EL (cell line): Measurements from ENCODE around the gene C19orf67.

ENCODE experiments used
- DNase-seq: peaks from one replicate; pipeline ENCODE4 v3.0.0-alpha.2; 2016

The C19orf67 gene

DNA sequence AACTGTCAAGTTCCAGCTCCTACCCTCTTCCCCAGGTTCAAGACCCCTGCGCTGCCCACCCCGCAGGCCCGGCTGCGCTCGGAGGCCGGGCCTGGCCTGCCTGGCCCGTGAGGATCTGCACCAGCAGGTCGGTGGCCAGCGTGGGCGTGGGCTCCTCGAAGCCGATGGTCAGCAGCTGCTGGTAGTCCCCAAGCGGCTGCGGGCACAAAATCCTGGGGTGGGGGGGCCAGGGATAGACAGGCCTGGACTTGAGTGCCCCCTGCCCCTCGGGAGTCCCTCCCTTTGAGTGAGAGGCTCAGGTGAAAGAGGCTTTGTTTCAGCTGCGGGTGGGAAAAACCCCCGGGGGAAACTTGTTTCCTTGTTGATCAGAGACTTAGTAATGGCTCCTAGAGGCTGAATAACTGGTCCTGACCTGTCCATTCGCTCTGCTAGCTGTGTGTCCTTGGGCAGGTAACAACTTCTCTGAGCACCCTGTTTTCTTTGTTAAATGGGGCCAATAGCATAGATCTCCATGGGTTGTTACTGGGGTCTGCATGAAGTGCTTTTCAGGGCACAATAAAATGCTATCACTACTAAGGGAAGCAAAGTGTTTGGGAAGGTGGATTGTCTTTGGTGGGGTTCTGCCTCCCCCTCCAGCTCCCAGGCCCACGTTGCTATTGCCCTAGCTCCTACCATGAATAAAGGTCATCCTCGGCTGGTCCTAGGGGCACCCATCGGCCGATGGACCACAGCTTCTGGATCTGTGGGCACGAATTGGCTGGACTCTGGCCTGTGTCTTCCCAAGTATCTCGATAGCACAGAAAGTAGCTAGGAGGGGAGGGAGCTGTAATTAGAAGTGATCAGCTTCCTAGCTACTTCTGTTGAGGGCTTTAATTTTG lies 3.5 kb downstream of the C19orf67 start:
- no peak for DNase-seq

- DNase-seq, result peak; percentile 100
Observed at GRCh38 chr19:14080887-14081796, 4.4 kb downstream of the C19orf67 start.

DNA sequence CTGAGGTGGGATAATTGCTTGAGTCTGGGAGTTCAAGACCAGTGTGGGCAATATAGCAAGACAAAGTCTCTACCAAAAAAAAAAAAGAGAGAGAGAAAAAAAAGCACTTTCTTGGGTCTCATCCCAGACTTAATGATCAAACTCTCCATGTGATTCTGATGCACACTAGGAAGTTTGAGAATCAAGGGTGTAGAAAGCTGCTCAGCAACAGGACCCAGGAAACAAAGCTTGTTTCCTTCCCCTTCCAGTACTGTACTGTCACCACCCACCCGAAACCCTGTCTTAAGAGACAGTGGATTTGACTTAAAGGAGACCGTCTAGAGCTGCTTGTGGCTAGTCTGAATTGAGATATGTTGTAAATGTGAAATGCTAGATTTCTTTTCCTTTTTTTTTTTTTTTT lies 7.2 kb downstream of the C19orf67 start:
- no peak for DNase-seq

DNA sequence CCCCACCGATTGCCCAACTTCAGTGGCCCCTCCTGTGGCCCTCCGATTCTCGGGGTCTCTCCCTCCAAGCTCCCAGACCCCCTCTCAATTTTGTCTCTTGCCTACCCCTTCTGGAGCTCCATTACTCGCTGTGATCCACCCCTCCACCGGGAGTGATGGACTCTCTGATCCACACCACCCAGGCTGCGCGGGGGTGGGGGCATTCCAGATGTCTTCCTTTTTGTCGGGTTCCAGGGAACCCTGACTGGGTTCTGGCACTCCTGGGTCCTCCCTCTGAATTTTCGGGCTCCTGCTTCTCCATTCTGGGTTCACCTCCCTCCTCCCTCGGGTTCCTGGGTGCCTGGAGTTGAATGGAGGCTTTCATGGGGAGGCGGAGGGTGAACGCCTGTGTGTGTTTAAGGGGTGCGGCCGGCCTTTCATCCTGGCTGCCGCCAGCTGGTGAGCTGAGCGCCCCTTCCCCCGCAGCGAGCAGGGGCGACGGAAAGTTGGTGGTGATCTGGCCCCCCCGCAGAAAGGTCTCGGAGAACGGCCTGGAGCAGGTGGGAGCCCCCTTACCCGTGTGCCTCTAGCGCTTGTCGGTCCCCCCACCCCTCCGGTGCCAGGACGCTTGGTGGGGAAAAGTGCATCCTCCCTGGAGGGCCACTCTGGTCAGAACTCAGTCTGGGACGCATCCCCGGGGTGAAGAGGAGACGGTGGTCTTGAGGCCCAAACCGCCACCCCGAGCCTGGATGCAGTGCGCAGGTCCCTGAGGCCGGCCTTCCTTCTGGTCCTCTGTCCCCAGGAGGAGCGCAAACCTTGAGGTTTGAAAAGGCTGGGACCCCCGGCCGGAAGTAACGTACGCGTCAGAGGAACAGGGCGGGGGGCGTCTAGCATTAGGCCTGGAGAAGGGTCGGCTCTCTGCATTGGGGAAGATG lies 11.4 kb downstream of the C19orf67 start:
- DNase-seq, result peak; percentile 51

- DNase-seq, result peak; percentile 75
Observed at GRCh38 chr19:14073261-14073924, 12.2 kb downstream of the C19orf67 start.

- DNase-seq, result peak; percentile 52
Observed at GRCh38 chr19:14072535-14073260, 12.9 kb downstream of the C19orf67 start, which contains the start of gene MISP3. Gene MISP3, plus strand, starts transcription at chr19:14072786. Its CDS starts 524 bp downstream, at chr19:14073310.

GRCh38 chr19:14070268-14071050 lies 15.1 kb downstream of the C19orf67 start:
- DNase-seq, result no peak

- no peak for DNase-seq
Observed at GRCh38 chr19:14066134-14066533, 19.4 kb downstream of the C19orf67 start.

GRCh38 chr19:14063105-14063504 lies 22.5 kb downstream of the C19orf67 start:
- no peak for DNase-seq

GRCh38 chr19:14062558-14062855 lies 23.1 kb downstream of the C19orf67 start:
- no peak for DNase-seq

DNA sequence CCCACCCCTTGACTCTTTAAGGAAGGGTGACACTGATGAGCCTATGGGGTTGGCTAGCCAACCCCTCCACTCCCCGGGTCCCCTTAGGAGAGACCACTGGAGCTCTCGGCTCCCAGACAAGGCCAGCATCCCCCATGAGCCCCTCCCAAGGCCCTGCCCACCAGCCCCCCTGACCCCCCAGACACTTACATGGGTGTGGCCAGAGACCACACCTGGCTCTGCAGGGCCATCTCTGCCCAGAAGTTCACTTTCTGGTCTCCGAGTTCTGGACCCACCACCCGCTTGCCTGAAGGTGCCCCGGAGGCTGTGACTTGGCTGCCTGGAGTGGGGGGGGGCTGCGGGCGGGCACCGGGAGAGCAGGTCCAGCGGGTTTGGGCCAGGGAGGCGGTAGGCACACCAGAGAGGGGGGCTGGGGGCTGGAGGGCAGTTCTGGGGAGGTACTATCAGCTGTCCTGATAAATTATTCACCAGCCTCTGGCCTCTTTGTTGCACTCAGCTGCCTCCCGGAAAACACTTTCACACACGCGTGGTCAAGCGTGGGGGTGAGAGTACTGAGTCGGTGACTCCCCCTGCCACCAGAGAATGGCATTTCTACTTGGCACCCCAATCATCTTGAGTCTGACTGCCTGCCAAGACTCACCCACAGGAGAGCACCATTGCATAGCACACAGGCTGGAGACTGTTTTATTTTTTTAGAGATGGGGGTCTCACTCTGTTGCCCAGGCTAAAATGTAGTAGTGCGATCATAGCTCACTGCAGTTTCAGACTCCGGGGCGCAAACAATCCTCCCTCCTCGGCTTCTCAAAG lies 23.6 kb downstream of the C19orf67 start, which contains the start of gene PALM3:
PALM3 (minus strand) TSS at position 326 of the 807 bp plus-strand sequence; CDS start at position 230, 96 bp downstream.
- DNase-seq, result no peak

GRCh38 chr19:14061081-14061749 lies 24.4 kb downstream of the C19orf67 start:
- no peak for DNase-seq

- no peak for DNase-seq
Observed at GRCh38 chr19:14059652-14060155, 25.9 kb downstream of the C19orf67 start.

- no peak for DNase-seq
Observed at GRCh38 chr19:14059093-14059480, 26.5 kb downstream of the C19orf67 start.

DNA sequence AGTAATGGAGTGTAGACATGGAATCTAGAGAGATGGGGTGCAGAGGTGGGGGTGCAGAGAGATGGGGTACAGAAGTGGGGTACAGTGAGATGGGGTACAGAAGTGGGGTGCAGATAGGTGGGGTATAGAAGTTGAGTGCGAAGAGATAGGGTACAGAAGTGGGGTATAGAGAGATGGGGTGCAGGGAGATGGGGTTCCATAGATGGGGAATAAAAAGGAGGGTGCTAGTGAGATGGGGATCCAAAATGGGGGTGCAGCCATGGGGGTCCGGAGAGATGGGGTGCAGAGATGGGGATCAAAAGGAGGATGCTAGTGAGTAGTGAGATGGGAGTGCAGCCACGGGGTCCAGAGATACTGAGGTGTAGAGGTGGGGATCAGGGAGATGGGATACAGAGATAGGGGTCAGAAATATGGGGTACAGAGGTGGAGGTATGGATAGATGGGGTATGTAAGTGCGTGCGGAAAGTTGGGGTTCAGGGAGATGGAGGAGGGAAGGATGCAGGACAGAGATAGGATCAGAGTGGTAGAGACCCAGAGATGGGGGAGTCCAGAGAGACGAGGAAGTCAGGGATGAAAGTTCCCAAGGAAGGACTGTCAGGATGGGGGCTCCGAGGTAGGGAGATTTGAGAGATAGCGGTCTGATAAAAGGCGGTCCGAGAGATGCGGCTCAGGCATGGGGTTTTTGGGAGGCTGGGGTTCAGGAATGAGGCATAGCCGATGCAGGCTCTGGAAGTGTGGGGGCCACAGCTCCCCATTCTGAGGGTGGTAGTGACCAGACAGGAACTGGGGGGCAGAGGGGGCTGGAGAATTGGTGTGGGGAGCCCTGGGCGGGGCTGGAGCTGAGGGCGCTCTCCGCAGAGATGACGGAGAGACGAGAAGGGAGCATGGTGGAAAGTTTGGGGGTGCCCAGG lies 27.1 kb downstream of the C19orf67 start:
- DNase-seq, result no peak

- no peak for DNase-seq
Observed at GRCh38 chr19:14056741-14057356, 28.7 kb downstream of the C19orf67 start.

- no peak for DNase-seq
Observed at GRCh38 chr19:14056069-14056666, 29.4 kb downstream of the C19orf67 start.
